ENCODE measurements around the gene EIF5AL1.
"Not testable (repeated sequence)": the region's sequence is repeated elsewhere in the genome, so short reads cannot be mapped to it uniquely, and the experiment has no call there.

The EIF5AL1 gene

DNA sequence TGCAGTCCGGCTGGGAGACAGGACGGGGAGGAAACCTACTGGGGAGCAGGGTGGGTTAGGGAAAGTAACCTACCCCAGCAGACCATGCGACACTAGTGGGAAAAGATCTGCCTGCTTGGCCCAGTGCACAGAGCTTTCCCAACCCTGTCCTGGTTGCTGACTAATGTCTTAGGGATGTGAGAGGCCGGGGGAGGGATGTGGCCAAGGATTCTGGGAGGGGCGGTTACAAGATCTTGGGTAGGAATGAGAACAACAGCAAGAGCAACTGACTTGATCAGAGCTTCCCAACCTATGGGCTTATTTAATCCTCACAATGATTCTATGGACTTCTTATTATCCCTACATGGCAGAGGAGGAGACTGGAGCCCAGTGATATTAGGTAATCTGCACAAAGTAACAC, 24.0 kb upstream of the EIF5AL1 start:
- FAIRE-seq: no peak

DNA sequence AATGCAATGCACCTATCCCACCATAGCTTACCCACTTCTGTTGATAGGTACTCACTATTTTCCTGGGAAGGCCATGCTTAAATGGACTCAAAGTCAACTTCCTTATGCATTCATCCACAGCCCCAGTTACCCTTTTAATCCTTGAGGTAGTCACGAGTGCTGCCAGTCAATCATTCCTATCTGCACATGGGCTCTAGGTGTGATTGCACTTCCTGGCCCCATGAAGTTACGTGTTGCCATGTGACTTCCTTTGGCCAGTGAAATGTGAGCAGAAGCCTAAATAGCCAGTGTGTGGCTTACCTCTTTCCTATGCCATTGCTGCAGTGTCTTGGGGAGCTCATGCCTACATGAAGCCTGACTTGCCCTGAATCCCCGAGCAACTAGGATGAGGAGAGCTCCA, 23.5 kb upstream of the EIF5AL1 start:
- no peak for FAIRE-seq

DNA sequence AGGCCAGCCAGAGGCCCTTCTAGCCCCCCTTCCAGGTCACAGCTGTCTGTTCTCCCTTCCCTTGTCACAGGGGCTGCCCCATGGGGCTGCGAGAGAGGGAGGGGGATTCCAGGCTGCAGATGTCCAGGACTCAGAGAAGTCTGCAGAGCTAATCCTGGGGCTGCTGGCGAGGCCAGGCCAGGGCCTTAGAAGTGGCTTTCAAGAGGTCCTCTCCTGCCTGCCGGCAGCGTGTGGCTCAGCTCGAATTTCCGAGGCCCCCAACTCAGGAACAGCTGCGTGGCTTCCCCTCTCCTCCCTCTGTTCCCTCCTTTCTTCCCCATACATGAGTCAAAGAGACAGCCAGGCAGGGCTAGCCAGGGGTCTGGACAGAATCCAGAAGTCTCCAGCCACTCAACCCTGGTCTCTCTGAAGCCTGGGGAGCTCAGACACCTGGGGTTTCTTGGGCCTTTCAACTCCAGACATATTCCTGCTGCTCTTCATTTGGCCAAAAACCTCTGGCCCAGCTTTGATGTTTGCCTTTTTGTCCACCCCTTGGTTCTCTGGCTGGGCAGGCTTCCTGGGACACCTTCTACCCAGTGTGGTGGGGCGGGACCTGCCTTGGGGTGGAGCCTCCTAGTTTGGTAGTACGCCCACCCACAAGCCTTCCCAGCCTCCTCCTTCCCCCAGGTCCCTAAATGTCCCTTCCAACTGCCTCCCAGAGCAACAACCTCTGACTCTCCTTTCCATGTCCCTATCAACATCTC, 21.8 kb upstream of the EIF5AL1 start:
- no peak for FAIRE-seq

DNA sequence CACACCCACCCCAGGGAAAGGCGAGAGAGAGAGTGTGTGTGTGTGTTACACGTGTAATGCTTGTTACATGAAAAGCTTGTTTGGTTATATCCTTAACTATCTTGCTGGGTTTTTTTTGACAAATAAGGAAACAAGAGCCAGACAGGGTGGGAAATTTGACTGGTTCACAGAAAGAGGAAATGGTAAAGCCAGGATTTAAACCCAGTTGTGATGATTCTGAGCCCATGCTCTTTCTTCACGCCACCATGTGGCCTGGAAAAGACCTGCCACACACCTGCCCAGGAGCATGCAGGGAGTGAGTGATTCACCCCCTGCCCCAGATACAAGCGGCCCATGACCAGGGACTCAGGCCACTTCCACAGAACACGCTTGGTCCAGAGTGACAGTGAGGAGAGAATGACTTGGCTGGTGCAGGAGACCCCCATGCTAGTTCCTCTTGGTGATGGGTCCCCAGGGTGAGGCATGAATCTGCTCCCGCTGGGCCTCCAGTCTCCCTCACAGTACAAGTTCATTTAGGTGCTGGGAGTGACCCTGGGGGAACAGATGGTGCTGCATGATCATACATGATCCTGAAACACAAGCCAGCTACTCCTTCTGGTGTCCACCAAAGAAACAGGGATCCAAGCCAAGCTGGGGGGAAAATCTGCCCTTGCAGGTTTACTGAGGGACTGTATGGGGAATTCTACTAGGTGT, 21.0 kb upstream of the EIF5AL1 start:
- FAIRE-seq: no peak

DNA sequence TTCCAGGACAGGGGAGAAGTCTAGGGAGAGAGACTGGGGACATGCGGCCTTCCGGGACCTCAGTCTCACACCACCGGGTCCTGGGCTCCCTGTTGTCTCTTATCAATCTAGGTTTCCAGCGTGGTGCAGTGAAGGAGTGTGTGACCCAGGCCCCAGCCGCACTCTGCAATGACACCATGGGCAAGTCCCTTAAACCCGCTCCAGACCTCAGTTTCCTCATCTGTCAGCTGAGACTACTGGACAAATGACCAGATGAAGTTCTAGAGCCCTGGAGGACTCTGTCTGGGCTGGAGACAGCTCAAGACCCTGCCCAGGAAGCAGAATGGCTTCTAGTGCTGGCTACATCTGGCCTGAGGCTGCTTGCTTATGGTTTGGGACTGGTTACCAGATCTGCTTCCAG, 20.1 kb upstream of the EIF5AL1 start:
- no peak for FAIRE-seq

DNA sequence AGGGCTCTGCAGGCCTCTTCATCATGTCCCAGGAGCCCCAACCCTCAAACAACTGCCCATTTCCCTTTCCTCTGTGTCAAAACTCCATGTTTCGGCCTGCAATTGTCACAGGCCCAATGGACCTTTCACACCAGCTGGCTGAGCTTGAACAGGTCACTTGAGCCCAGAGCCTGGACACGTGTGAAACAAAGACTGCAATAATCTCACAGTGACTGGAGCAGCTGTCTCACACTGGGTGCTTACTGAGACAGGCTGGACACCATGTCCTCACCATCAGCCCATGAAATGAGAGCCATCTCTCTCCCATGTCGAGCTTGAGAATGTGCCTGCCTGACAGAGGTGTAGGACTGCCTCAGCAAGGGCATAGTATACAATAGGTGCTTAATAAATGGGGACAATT, 19.5 kb upstream of the EIF5AL1 start:
- no peak for FAIRE-seq

DNA sequence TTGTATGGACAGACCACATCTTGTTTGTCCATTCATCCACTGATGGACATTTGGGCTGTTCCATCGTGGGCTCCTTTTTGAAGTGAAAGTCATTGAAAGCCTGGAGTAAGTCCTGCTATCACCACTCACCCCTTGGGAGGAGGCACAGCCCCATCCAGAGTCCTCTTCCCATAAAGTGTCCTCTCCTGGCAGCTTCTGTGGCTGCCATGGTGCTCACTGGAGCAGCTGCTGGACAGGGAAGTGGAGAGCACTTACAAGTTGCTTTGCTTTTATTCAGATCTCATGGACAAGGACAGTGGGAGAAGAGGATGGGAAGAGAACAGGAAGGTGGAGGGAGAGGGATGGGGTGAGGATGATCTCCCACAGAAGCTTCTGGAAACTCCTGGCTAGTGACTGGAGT, 18.5 kb upstream of the EIF5AL1 start:
- FAIRE-seq: no peak

DNA sequence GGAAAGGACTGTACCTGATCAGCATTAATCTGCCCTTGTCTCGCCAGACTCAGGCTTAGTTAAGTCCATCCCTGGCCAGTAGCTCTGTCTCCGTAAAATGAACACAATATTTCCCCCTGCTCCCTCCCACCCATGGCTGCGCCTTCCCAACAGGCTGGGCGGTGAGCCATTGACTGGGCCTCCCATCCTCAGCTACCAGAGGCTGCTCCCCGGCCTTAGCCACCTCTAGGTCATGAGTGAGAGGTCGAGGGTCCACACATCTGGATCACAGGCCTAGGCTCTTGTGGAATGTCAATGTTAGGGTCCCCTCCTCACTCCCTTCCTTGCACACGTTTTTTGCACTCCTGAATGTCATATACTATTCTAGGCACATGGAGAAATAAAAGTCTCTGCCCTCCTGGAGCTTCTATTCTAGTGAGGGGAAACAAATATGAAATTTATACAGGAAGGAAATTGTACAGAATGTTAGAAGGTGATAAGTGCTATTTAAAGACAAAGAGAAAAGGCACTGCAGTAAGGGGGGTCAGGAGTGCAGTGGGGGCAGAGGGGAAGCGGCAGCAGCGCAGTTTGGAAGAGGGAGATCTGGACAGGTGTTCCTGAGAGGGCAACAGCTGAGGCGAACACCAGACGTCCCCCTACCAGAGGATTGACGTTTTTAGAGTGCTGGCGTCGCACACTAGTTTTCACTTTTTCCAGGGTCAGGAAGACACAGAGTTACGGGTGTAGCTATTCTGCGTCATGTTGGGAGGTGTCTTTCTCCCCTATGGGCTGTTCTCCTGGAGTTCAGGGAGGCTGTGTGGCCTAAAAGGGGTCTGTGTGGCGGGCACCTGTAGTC, 17.2 kb upstream of the EIF5AL1 start:
- FAIRE-seq: no peak

DNA sequence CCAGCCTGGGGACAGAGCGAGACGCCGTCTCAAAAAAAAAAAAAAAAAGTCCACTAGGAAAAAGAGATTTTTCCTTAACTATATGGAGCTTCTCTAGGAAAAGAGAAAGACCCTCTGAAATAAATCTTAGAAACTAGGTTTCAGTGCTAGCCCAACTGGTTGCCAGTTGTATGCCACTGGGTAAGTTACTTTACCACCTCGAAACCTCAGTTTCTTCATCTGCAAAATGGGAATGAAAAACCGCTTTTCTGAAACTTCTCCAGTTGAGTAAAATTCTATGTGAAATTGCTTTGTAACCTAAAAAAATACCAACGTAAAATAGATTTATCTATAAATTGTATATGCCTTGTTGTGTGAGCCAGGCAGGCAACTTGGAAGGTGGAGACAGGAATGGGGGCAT, 16.5 kb upstream of the EIF5AL1 start:
- FAIRE-seq: no peak

DNA sequence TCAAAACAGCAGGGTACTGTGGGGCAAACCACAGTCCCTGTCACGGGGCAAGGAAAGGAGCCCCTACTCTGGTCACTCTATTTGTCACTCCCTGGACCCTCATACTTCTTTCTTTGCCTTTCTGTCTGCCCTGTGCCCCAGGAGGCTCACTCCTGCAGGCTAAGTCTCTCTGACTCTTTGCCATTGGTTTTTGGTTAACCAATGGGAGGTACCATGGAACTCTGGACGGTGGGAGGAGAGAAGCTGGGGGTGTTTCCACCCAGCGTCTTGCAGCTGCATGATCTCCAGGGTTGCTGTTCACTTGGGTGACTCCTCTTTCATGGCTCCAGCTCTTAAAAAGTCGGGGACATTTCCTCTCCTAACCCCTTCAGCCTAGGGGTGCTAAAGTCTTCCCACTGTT, 15.4 kb upstream of the EIF5AL1 start:
- FAIRE-seq: no peak

DNA sequence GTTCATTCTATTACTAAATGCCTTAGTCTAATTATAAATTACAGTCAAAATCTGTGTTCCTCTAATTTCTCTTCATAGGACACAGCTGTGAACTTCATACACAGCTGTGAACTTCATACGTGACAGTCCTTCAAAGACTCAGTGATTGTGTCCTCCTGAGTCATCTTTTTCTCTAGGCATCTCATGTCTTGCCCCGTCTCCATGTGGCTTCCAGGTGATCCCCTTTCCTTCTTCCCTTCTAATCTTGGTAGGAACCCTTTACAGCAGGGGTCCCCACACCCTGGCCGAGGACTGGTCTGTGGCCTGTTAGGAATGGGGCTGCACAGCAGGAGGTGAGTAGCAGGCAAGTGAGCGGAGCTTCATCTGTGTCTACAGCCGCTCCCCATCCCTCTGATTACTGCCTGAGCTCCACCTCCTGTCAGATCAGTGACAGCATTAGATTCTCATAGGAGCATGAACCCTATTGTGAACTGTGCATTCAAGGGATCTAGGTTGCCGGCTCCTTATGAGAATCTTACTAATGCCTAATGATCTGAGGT, 14.0 kb upstream of the EIF5AL1 start:
- no peak for FAIRE-seq

DNA sequence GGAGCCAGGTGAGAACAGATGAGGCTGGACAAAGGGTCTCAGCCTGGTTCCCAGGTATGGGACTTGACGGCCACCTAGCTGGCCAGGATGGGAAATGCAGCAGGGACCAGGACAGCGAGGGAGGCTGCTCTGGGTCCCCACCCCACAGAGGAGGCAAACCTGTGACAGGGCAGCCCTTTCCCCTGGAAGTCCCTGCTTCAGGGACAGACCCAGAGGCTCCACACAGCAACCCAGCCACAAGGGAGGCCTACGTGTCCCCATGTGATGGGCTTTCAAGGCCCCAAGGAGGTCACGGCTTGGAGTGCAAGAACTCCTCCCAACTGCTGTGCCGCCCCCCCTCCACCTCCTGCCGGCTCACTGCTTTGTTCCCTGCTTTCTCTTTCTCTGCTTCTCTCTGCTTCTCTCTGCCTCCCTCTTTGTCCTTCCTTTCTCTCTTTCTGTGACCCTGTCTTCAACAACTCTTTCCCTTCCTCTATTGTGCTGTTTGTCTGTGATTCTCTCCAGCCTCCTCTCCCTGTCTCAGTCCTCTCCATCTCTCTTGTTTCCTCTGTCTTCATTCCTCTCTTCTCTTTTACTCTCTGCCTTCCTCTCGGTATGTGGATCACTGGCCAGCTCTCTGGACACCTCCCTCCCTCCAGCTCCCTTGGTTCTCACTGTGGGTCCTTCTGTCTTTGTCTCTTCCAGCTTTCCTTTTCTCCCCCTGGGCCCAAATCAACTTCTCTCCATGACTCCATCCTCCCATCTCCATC, 9.6 kb upstream of the EIF5AL1 start:
- no peak for FAIRE-seq

DNA sequence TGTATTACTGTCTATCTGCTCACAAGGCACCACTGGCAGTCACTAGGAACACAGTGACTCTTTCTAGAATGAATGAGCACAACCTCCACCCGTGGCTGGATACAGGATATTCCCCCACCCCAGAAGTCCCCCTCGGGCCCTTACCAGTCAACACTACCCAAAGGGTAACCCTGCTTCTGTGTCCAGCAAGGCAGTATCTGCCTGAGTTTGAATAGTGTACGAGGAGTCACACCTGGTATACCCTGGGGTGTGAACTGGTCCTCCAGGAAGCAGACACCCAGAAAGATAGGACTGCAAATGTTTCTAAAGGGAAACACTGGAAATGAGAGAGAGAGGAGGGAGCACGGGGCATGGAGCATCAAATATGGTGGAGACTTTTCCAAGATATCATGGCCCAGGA, 8.5 kb upstream of the EIF5AL1 start:
- not testable (repeated sequence) for FAIRE-seq

DNA sequence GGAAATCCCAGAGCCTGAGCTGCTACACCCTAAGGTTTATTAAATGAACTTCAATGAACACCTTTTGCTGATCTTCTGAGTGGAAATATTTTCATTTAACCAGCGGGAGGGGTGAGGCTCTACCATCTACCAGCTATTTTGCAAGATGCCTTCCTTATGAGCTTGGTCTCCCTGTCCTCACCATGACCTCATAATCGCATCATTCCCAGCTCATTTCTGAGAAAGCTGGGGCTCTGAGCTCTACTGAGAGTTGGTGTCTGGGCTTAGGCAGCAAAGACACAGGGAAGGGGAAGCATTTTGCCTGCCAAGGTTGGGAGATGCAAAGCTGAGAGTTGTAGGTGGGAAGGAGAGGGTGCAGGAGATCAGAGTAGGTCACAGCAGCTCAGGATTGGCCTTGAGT, 7.8 kb upstream of the EIF5AL1 start:
- not testable (repeated sequence) for FAIRE-seq

DNA sequence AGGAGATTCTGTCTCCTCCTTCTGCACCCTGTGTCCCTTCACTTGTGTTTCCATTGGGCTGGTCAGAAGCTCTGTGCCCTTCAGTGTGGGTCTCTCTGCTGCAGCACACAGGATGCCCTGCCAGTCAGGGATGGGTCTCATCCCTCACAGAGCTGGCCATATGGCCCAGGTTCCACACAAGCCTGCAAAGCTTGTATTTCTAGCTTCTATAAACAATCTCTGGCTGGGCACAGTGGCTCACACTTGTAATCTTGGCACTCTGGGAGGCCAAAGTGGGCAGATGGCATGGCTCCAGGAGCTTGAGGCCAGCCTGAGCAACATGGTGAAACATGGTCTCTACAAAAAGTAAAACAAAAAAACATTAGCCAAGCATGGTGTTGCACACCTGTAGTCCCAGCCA, 7.0 kb upstream of the EIF5AL1 start:
- not testable (repeated sequence) for FAIRE-seq

DNA sequence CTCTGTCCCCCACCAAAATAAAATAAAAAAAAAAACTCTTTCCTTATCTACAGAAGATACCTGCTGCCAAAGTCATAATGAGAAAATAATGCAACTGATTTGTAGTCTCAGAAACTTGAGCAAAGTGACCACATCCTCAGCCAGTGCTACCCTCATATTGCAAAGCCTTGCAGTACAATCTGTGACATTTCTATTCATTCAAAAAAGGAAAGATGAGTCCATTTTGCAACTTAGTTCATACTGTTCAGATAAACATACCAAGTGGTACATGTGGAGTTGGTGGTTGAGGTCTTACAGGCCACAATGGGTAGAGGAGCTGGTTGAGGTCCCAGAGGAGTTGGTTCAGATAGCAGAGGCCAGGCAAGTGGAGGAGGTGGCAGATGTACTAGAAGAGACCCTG, 6.5 kb upstream of the EIF5AL1 start:
- FAIRE-seq: no peak

DNA sequence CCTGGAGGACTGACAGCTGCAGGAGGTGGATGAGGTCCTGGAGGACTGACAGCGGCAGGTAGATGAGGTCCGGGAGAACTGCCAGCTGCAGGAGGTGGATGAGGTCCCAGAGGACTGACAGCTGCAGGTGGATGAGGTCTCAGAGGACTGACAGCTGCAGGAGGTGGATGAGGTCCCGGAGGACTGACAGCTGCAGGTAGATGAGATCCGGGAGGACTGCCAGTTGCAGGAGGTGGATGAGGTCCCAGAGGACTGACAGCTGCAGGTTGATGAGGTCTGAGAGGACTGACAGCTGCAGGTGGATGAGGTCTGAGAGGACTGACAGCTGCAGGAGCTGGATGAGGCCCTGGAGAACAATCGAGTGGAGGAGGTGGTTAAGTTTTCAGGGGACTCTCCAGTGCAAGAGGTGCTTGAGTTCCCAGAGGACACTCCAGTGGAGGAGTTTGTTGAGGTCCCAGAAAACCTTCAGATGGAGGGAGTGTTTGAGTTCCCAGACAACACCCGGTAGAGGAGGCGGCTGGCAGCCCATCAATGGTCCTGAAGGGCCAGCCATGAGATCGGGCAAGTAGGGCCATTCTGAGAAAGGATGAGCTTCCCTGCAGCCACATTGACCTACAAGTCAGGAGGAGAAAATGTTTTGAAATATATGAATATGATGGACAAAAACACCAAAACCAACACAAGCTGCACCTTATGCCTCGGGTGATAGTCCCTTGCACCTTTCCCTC, 4.7 kb upstream of the EIF5AL1 start:
- FAIRE-seq: no peak

DNA sequence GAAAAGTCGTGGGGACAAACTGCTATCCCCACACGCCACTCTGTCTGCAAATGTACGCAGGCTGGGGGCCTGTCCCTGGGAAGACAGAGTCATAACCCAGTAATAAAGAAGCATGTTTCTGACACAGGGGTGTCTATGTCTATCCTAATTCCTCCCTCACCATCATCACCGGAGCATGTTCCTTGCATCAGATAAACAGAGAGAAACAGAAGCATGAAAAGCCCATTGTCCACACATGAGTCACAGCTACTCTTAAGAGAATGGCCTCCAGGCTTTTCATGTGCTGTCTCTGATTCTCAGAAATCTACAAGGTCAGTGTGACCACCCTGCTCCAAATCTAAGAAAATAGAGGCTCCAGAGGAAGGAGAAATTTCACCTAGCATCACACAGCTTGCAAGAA, 4.1 kb upstream of the EIF5AL1 start:
- FAIRE-seq: not testable (repeated sequence)

DNA sequence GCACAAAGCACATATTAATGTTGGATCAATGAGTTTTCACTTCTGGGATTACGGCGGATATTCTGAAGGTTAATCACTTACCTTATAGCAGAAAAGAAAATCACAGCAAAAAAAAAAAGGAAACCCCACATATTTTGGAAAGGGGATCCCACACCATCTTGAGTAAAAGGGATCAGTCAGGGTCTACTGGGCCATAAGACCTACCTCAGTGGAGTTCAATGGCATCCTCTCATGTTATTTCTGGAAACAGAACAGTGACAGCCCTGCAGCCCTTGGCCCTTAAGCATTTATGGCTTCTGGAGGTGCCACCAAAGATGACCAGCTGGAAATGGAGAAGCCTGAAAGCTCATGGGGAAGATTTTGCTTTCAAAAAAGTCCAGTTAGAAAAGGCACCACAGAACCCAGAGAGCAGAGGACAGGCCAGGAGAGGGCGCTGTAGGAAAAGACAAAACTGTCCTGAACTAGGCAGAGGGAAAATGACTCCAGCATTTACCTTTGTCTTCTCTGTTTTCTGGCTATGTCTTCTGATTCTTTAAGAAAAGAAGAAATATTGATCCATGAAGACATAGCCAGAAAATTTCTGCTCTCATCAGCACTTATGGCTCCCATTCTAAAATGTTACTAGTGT, 2.9 kb upstream of the EIF5AL1 start:
- FAIRE-seq: peak; percentile 58

DNA sequence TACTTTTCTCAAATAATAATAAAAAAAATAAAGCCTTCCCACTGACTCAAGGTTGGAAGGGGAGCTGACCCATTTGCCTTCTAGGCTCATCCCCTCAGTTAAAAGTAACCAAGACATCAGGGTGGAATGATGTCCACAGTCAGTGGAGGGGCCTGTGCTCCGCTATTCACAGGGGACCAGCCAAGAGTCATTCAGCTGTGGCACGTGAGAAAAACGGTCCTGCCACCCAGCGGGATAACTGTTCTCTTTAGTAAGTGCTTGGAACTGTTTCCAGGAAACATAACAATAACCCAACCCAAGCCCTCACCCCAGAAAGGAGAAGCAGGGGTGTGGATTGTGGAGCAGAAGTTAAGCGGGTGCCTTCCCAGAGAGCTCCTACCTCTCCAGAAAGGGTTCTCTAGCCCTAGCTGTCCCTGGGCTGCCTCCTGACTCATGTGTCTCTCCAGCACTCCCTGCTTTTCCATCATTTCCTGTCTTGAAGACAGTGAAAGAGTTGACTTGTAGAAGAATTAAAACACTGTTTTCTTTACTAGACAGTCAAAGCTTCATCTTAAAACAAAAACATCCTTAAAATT, 2.3 kb upstream of the EIF5AL1 start:
- FAIRE-seq: not testable (repeated sequence)

DNA sequence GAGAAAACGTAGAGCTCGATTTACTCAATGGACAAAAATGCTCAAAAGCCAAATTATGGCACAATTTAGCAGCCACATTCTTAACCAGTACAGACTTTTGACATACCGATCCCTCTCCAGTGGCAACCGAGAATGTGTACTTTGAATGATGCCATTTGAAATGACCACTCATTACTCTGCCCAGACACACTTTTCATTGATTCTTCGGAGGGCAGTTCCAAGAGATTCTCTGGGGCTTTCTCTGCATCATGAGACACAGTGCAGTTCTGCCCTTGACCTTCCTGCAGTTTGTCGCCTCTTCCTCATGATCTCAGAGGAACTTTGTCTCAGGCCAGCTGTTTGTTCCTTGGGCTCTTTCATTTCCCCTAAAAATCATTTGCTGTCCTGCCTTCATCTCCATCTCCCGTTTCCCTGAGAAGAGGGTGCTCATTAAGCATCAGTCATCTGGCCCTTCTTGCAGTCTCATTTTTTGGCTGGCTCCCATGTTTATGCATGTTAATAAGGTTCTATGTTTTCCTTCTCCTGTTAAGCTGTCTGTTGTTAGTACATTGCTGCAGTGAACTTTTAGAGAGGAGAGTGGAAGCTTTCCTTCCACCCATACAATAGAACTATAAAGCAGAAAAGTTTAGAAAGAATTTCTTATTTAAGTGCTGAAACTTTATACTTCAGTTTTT, 4.3 kb downstream of the EIF5AL1 start:
- not testable (repeated sequence) for FAIRE-seq

All from A204.1 (cell line).